Melanocyte of skin (primary cell): ENCODE results near the gene CCDC201. TPM values are rescaled to one million over a fixed set of nuclear protein-coding genes. Genes with fewer than 3 reads are reported as not detected.

ENCODE experiments used
- small RNA-seq, 2 donors: library from RNA; depleted of rRNA; stranded (forward); fragments of <200 nt; gene quantifications; one replicate each; pipeline ENCODE3, GENCODE V24; 2012
- total RNA-seq, 2 donors: library from RNA; depleted of rRNA; stranded (reverse); fragments of >200 nt; gene quantifications; 2 replicates each; pipeline ENCODE4 v1.2.3, GENCODE V29; 2012

CCDC201 gene, protein sequence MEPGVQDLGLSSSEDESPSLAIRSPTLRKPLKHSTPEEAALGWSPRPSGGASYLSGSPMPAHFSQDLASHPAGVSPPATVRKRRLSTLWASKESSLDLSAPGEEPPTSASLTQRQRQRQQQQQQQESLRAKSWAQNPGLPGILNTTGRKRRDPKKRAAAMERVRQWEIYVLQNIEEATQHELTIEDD
- not detected for total RNA-seq

DNA sequence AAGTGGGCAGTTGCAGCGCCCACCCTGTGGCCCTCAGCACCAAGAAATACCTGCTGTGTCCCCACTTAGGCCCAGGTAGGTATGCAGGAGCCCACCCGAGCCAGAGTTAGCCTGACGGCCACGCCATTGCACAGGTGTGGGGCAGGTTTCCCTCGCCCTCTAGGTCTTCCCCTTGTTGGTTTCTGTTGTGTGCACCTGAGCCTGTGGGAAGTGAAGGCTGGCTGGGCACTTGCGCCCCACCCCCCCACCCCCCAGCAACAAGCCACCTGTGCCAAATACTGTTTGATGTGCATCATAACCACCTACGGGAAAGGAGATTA, at the start of gene CCDC201:
TSS of gene CCDC201 (minus strand) at position 48 of the 320 bp plus-strand sequence. CDS start 75 bp downstream, outside the sequence.

DNA sequence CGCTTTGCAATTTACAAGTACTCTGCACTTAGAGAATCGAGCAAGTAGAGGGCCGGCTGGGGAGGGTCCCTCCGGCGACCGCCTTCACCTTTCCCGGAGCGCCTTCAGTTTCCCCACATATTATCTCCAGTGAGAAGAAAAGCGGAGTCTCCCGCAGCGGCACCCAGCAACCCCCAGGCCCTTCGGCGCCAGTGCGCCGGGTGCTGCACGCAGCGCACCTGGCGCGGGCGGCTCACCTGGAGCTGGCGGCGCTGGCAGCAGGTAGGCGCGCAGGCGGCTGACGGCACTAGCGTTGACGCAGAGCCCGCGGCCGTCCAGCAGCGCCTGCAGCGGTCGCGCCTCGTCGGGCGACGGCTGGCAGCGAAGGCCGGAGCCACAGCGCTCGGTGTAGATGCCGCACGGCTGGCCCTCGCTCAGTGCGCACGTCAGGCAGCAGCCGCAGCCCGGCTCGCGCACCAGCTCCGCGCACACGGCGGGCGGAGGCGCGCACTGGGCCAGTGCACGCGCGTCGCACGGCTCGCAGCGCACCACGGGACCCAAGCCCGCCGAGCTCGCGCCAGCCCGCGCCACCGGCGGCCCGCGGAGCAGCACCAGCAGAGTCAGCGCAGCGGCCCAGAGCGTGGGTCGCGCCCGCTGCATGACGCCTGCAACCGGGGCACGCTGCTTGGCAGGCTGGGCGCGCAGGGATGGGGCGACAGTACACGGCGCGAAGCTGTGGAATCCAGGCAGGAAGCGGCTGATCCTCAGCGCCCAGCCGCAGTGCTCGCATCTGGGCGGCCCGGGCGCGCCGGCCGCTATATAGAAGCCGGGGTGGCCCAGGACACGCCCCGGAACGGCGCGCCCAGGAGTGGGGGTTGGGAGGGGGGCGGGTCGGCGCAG, 47.9 kb upstream of the CCDC201 start, which contains the start of gene IGFBP3:
TSS of gene IGFBP3 (minus strand) at position 771 of the 879 bp plus-strand sequence. CDS start at position 639, 132 bp downstream.

DNA sequence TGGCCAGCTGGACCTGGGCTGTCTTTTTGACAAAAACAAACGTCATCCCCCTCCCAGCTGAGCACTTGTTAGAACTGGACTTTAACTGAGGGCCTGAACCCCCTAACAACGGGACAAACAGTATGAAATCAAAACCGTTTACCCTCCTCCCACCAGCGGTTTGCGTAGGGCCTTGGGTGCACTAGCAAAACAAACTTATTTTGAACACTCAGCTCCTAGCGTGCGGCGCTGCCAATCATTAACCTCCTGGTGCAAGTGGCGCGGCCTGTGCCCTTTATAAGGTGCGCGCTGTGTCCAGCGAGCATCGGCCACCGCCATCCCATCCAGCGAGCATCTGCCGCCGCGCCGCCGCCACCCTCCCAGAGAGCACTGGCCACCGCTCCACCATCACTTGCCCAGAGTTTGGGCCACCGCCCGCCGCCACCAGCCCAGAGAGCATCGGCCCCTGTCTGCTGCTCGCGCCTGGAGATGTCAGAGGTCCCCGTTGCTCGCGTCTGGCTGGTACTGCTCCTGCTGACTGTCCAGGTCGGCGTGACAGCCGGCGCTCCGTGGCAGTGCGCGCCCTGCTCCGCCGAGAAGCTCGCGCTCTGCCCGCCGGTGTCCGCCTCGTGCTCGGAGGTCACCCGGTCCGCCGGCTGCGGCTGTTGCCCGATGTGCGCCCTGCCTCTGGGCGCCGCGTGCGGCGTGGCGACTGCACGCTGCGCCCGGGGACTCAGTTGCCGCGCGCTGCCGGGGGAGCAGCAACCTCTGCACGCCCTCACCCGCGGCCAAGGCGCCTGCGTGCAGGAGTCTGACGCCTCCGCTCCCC, 15.5 kb upstream of the CCDC201 start, which contains the start of gene IGFBP1:
TSS of gene IGFBP1 (plus strand) at position 304 of the 808 bp plus-strand sequence. CDS start at position 469, 165 bp downstream.

Small RNA genes within 50 kb of the gene (small RNA-seq; reads per million reads assigned to genes)
- 0 reads per million in 2 donors for gene RNU6-326P

Other genes with a start within 250 kb of the CCDC201 start
- gene IGFBP1, start 15.4 kb upstream of the CCDC201 start, total RNA-seq, result not detected
- 1 to 10 TPM; 1.0 to 1.7 TPM for gene IGFBP3, start 48.2 kb upstream of the CCDC201 start, total RNA-seq